GM23338 (cell line): Measurements from ENCODE around the gene WNT10A. TPM values are rescaled to one million over a fixed set of nuclear protein-coding genes. Genes with fewer than 3 reads are reported as not detected.
A peak's percentile ranks its signal among the peaks of the same experiment; 100 is the strongest.

Experiments used
- ATAC-seq: fragments of 200-7000 bp; cut with Tn5 transposase; 3 replicates; pipeline ENCODE4 v1.9.1; 2020
- DNase-seq: peaks from one replicate; pipeline ENCODE4 v3.0.0-alpha.2; 2015; ENCODE audit warnings: low spot score
- H2AFZ ChIP-seq: fragments of 200-600 bp; sonication (generic); 2 replicates; pipeline ENCODE4 v1.8.0; 2016; ENCODE audit warnings: antibody characterized with exemption, mild to moderate bottlenecking, moderate library complexity
- H3F3A ChIP-seq: fragments of 200-600 bp; sonication (generic); replicated peaks from 2 replicates; pipeline ENCODE4 v1.8.0; 2017; ENCODE audit warnings: antibody characterized with exemption, mixed run types, low read depth
- H3K27ac ChIP-seq: fragments of 200-600 bp; sonication (generic); 2 replicates; pipeline ENCODE4 v1.6.1; 2016; ENCODE audit warnings: low read depth
- H3K27me3 ChIP-seq: fragments of 200-600 bp; sonication (generic); 2 replicates; pipeline ENCODE4 v1.8.0; 2016; ENCODE audit warnings: mild to moderate bottlenecking, mixed run types, moderate library complexity; ENCODE audit not compliant: insufficient read depth
- H3K36me3 ChIP-seq: fragments of 200-600 bp; sonication (generic); 2 replicates; pipeline ENCODE4 v1.8.0; 2016; ENCODE audit warnings: mild to moderate bottlenecking; ENCODE audit not compliant: insufficient read depth
- H3K4me1 ChIP-seq: fragments of 200-600 bp; sonication (generic); 2 replicates; pipeline ENCODE4 v1.8.0; 2016; ENCODE audit warnings: mild to moderate bottlenecking, moderate library complexity; ENCODE audit not compliant: insufficient read depth
- H3K4me2 ChIP-seq: fragments of 200-600 bp; sonication (generic); 2 replicates; pipeline ENCODE4 v1.7.1; 2017; ENCODE audit warnings: mixed run types
- H3K4me3 ChIP-seq: fragments of 200-600 bp; sonication (generic); 2 replicates; pipeline ENCODE4 v1.6.1; 2016; ENCODE audit warnings: mixed run types
- H3K79me2 ChIP-seq: fragments of 200-600 bp; sonication (generic); replicated peaks from 2 replicates; pipeline ENCODE4 v1.8.0; 2017; ENCODE audit warnings: mild to moderate bottlenecking; ENCODE audit not compliant: insufficient read depth
- H3K9me2 ChIP-seq: fragments of 200-600 bp; sonication (generic); 2 replicates; pipeline ENCODE4 v1.8.0; 2017; ENCODE audit not compliant: insufficient read depth
- H4K20me1 ChIP-seq: fragments of 200-600 bp; sonication (generic); replicated peaks from 2 replicates; pipeline ENCODE4 v1.8.0; 2017; ENCODE audit warnings: mild to moderate bottlenecking; ENCODE audit not compliant: insufficient read depth
- H3K27ac Mint-ChIP-seq: 2 replicates; pipeline ENCODE4 v1.8.0; 2020; ENCODE audit warnings: inconsistent platforms, mild to moderate bottlenecking, moderate library complexity, mixed read lengths
- H3K27me3 Mint-ChIP-seq: 3 replicates; pipeline ENCODE4 v1.8.0; 2022; ENCODE audit warnings: low read depth, mild to moderate bottlenecking, moderate library complexity, mixed read lengths, inconsistent platforms; ENCODE audit not compliant: insufficient read depth, poor library complexity
- H3K36me3 Mint-ChIP-seq: 3 replicates; pipeline ENCODE4 v1.8.0; 2021; ENCODE audit warnings: low read depth, mild to moderate bottlenecking, inconsistent platforms, moderate library complexity, mixed read lengths
- H3K4me1 Mint-ChIP-seq: 3 replicates; pipeline ENCODE4 v1.8.0; 2020; ENCODE audit warnings: mild to moderate bottlenecking, inconsistent platforms, mixed read lengths
- H3K4me3 Mint-ChIP-seq: 3 replicates; pipeline ENCODE4 v1.8.0; 2021; ENCODE audit warnings: moderate library complexity, mild to moderate bottlenecking, inconsistent platforms, mixed read lengths
- H3K9me3 Mint-ChIP-seq: 3 replicates; pipeline ENCODE4 v1.8.0; 2020; ENCODE audit warnings: moderate library complexity, mild to moderate bottlenecking, inconsistent platforms, mixed read lengths
- CTCF ChIP-seq, 2 experiments: fragments of 200-600 bp in 1 of 2; sonication (generic) in 1 of 2; conservative IDR thresholded peaks; 2 replicates each; pipeline versions ENCODE4 v1.5.1 to v1.6.1; 2016 to 2017; ENCODE audit warnings: antibody characterized with exemption in 2 of 2, low read depth in 2 of 2, mild to moderate bottlenecking in 2 of 2, moderate library complexity in 1 of 2
- EZH2 ChIP-seq: fragments of 200-600 bp; sonication (generic); IDR thresholded peaks from one replicate; pipeline ENCODE4 v1.8.0; 2017; ENCODE audit warnings: antibody characterized with exemption, mild to moderate bottlenecking, low read depth; ENCODE audit not compliant: unreplicated experiment
- EZH2phosphoT487 ChIP-seq: fragments of 200-600 bp; sonication (generic); IDR thresholded peaks from one replicate; pipeline ENCODE4 v1.8.1; 2018; ENCODE audit warnings: antibody characterized with exemption; ENCODE audit not compliant: unreplicated experiment
- ZNF114 ChIP-seq: fragments of 250-450 bp; sonication (Bioruptor Pico); IDR thresholded peaks from 2 replicates; pipeline ENCODE4 v1.5.0; 2020; ENCODE audit warnings: mild to moderate bottlenecking, moderate library complexity
- ZNF331 ChIP-seq: fragments of 250-450 bp; sonication (Bioruptor Pico); IDR thresholded peaks from 2 replicates; pipeline ENCODE4 v1.5.0; 2020; ENCODE audit warnings: low read depth, mild to moderate bottlenecking, moderate library complexity
- ZNF462 ChIP-seq: fragments of 250-450 bp; sonication (Bioruptor Pico); IDR thresholded peaks from 2 replicates; pipeline ENCODE4 v1.5.0; 2020; ENCODE audit warnings: mild to moderate bottlenecking, moderate library complexity
- polyA plus RNA-seq: library from polyadenylated mRNA; unstranded; fragments of >200 nt; fragmentation: Nextera tagmentation; extraction: Ambion mirVana; gene quantifications from 2 replicates; pipeline ENCODE4 v1.2.1, GENCODE V29; 2016
- total RNA-seq: library from RNA; depleted of rRNA; stranded (reverse); fragments of >200 nt; shearing (Covaris generic); gene quantifications from 2 replicates; pipeline ENCODE4 v1.2.3, GENCODE V29; 2014
- TF ChIP-seq, protein P1 (sequence below): IDR thresholded peaks from one replicate; pipeline ENCODE4 v1.6.1; 2018; ENCODE audit warnings: antibody characterized with exemption; ENCODE audit not compliant: unreplicated experiment

WNT10A gene
- total and polyA plus RNA-seq, 2 experiments from 2014 or later: not detected

- TF ChIP-seq, protein P1, sequence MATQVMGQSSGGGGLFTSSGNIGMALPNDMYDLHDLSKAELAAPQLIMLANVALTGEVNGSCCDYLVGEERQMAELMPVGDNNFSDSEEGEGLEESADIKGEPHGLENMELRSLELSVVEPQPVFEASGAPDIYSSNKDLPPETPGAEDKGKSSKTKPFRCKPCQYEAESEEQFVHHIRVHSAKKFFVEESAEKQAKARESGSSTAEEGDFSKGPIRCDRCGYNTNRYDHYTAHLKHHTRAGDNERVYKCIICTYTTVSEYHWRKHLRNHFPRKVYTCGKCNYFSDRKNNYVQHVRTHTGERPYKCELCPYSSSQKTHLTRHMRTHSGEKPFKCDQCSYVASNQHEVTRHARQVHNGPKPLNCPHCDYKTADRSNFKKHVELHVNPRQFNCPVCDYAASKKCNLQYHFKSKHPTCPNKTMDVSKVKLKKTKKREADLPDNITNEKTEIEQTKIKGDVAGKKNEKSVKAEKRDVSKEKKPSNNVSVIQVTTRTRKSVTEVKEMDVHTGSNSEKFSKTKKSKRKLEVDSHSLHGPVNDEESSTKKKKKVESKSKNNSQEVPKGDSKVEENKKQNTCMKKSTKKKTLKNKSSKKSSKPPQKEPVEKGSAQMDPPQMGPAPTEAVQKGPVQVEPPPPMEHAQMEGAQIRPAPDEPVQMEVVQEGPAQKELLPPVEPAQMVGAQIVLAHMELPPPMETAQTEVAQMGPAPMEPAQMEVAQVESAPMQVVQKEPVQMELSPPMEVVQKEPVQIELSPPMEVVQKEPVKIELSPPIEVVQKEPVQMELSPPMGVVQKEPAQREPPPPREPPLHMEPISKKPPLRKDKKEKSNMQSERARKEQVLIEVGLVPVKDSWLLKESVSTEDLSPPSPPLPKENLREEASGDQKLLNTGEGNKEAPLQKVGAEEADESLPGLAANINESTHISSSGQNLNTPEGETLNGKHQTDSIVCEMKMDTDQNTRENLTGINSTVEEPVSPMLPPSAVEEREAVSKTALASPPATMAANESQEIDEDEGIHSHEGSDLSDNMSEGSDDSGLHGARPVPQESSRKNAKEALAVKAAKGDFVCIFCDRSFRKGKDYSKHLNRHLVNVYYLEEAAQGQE: no peak
Observed at GRCh38 chr2:218871345-218872302, 9.0 kb upstream of the WNT10A start (continued).

- no peaks in the 10 kb centered on the region for H3K9me2 ChIP-seq
- H3K9me3 Mint-ChIP-seq: peaks cover 6% of the 10 kb centered on the region; the same call in 2 of the 3 replicates
- H3K4me3 ChIP-seq: peak overlapping the region; percentile 36; the same call in 1 of the 2 replicates
- H4K20me1 ChIP-seq: peaks cover 23% of the 10 kb centered on the region
- peaks cover 20% of the 10 kb centered on the region for H3K4me1 Mint-ChIP-seq
- no peaks in the 10 kb centered on the region for H3F3A ChIP-seq
- H3K27ac Mint-ChIP-seq: no peak overlapping the region
- H3K27ac ChIP-seq: no peak overlapping the region
- peaks cover 100% of the 10 kb centered on the region for H3K27me3 ChIP-seq
- H3K4me1 ChIP-seq: peaks cover 9% of the 10 kb centered on the region; the same call in 1 of the 2 replicates
- no peaks in the 10 kb centered on the region; the same call in 2 of the 3 replicates for H3K36me3 Mint-ChIP-seq
- H3K4me3 Mint-ChIP-seq: peak overlapping the region; percentile 43
- ATAC-seq: peak; percentile 73
- peaks cover 100% of the 10 kb centered on the region for H3K27me3 Mint-ChIP-seq
- TF ChIP-seq ZNF462 (no peak), EZH2phosphoT487 (no peak), ZNF114 (no peak), ZNF331 (CRISPR knock-in tag) (no peak), CTCF (conservative IDR thresholded peaks at IDR 0.05; ENCODE audit: low read depth in 2 of 2) (peak in 1 of 2 experiments; percentile 16; a peak in 1 of 4 replicates), EZH2 (peak; percentile 96)
- peak overlapping the region; percentile 48; the same call in 1 of the 2 replicates for H3K4me2 ChIP-seq
- H2AFZ ChIP-seq: no peak overlapping the region
- H3K79me2 ChIP-seq: no peaks in the 10 kb centered on the region
- DNase-seq: peak; percentile 80
- H3K36me3 ChIP-seq: no peaks in the 10 kb centered on the region
Observed at GRCh38 chr2:218872645-218873358, 7.8 kb upstream of the WNT10A start.
